Neural cell (in vitro differentiated cells): Measurements from ENCODE around the gene DIS3L. TPM values are rescaled to one million over a fixed set of nuclear protein-coding genes. Genes with fewer than 3 reads are reported as not detected.
A peak's percentile ranks its signal among the peaks of the same experiment; 100 is the strongest.

Experiments
- H2AFZ ChIP-seq: fragments of 200-600, 300-800 bp; sonication (generic), shearing (Covaris generic); 2 replicates; pipeline ENCODE4 v1.6.0; 2014; ENCODE audit warnings: low read depth, mild to moderate bottlenecking, antibody characterized with exemption, low read length, moderate library complexity
- H3F3A ChIP-seq: fragments of 200-600 bp; shearing (Covaris generic); 2 replicates; pipeline ENCODE4 v1.6.1; 2016; ENCODE audit warnings: mild to moderate bottlenecking, moderate library complexity, mixed read lengths, antibody characterized with exemption, low read length; ENCODE audit not compliant: insufficient read depth, poor library complexity, severe bottlenecking
- H3K27ac ChIP-seq: fragments of 200-600, 300-800 bp; sonication (generic), shearing (Covaris generic); 2 replicates; pipeline ENCODE4 v1.5.1; 2014; ENCODE audit warnings: mild to moderate bottlenecking, low read length, moderate library complexity
- H3K27me3 ChIP-seq: fragments of 300-800, 200-600 bp; sonication (generic), shearing (Covaris generic); 2 replicates; pipeline ENCODE4 v1.6.0; 2014; ENCODE audit warnings: mild to moderate bottlenecking, low read depth, low read length, moderate library complexity; ENCODE audit not compliant: insufficient read depth
- H3K36me3 ChIP-seq: fragments of 300-800, 200-600 bp; sonication (generic), shearing (Covaris generic); 2 replicates; pipeline ENCODE4 v1.5.1; 2014; ENCODE audit warnings: mild to moderate bottlenecking, antibody characterized with exemption, low read length, moderate library complexity; ENCODE audit not compliant: insufficient read depth
- H3K4me2 ChIP-seq: fragments of 300-800, 200-600 bp; sonication (generic), shearing (Covaris generic); 2 replicates; pipeline ENCODE4 v1.6.0; 2014; ENCODE audit warnings: mild to moderate bottlenecking, low read length
- H3K4me3 ChIP-seq: fragments of 300-800, 200-600 bp; sonication (generic), shearing (Covaris generic); 2 replicates; pipeline ENCODE4 v1.5.1; 2014; ENCODE audit warnings: mild to moderate bottlenecking, low read length, moderate library complexity
- H3K79me2 ChIP-seq: fragments of 200-600 bp; shearing (Covaris generic); replicated peaks from 2 replicates; pipeline ENCODE4 v1.6.0; 2014; ENCODE audit warnings: mild to moderate bottlenecking, low read length, moderate library complexity; ENCODE audit not compliant: insufficient read depth
- H3K9ac ChIP-seq: fragments of 300-800, 200-600 bp; sonication (generic), shearing (Covaris generic); 2 replicates; pipeline ENCODE4 v1.6.1; 2016; ENCODE audit warnings: mild to moderate bottlenecking, low read length, mixed read lengths
- H3K9me2 ChIP-seq: fragments of 200-600 bp; shearing (Covaris generic); 2 replicates; pipeline ENCODE4 v1.6.1; 2016; ENCODE audit warnings: mild to moderate bottlenecking, low read length, mixed read lengths; ENCODE audit not compliant: insufficient read depth
- H3K9me3 ChIP-seq: fragments of 200-600, 300-800 bp; sonication (generic), shearing (Covaris generic); 2 replicates; pipeline ENCODE4 v1.6.1; 2016; ENCODE audit warnings: mild to moderate bottlenecking, mixed run types, low read length, moderate library complexity, mixed read lengths
- H4K20me1 ChIP-seq: fragments of 200-600 bp; shearing (Covaris generic); 2 replicates; pipeline ENCODE4 v1.6.1; 2016; ENCODE audit warnings: mild to moderate bottlenecking, mixed run types; ENCODE audit not compliant: insufficient read depth
- EP300 ChIP-seq: fragments of 450-650 bp; conservative IDR thresholded peaks from 2 replicates; pipeline ENCODE4 v1.6.1; 2014; ENCODE audit warnings: antibody characterized with exemption, mild to moderate bottlenecking, moderate library complexity; ENCODE audit not compliant: poor library complexity, severe bottlenecking
- EZH2 ChIP-seq: fragments of 200-600, 300-800 bp; shearing (Covaris generic), sonication (generic); IDR thresholded peaks from 2 replicates; pipeline ENCODE4 v1.6.1; 2014; ENCODE audit warnings: antibody characterized with exemption, low read length, borderline replicate concordance, mild to moderate bottlenecking; ENCODE audit not compliant: insufficient read depth, poor library complexity, severe bottlenecking
- MXI1 ChIP-seq: fragments of 450-650 bp; conservative IDR thresholded peaks from 2 replicates; pipeline ENCODE4 v1.6.1; 2014; ENCODE audit warnings: antibody characterized with exemption, mild to moderate bottlenecking; ENCODE audit not compliant: poor library complexity, severe bottlenecking
- POLR2AphosphoS5 ChIP-seq: IDR thresholded peaks from 2 replicates; pipeline ENCODE4 v1.6.1; 2012
- RAD21 ChIP-seq: fragments of 450-650 bp; conservative IDR thresholded peaks from 2 replicates; pipeline ENCODE4 v1.6.1; 2014; ENCODE audit warnings: antibody characterized with exemption, mild to moderate bottlenecking, moderate library complexity
- SMC3 ChIP-seq: fragments of 450-650 bp; conservative IDR thresholded peaks from 2 replicates; pipeline ENCODE4 v1.6.1; 2014; ENCODE audit warnings: antibody characterized with exemption, mild to moderate bottlenecking, moderate library complexity; ENCODE audit not compliant: poor library complexity
- TAF1 ChIP-seq: IDR thresholded peaks from 2 replicates; pipeline ENCODE4 v1.6.1; 2012; ENCODE audit warnings: low read depth
- polyA plus RNA-seq: library from polyadenylated mRNA; depleted of rRNA; stranded (reverse); fragments of >200 nt; gene quantifications from 2 replicates; pipeline ENCODE4 v1.2.3, GENCODE V29; 2014
- TF ChIP-seq, protein P1 (sequence below): IDR thresholded peaks from 2 replicates; pipeline ENCODE4 v1.6.1; 2012; ENCODE audit warnings: borderline replicate concordance
- TF ChIP-seq, protein P2 (sequence below): fragments of 450-650 bp; IDR thresholded peaks from 2 replicates; pipeline ENCODE4 v1.5.1; 2014; ENCODE audit warnings: antibody characterized with exemption, mild to moderate bottlenecking, moderate library complexity; ENCODE audit not compliant: poor library complexity, severe bottlenecking

DIS3L gene
- polyA plus RNA-seq, 1 donor from 2014 or later = 9.9 TPM

DNA sequence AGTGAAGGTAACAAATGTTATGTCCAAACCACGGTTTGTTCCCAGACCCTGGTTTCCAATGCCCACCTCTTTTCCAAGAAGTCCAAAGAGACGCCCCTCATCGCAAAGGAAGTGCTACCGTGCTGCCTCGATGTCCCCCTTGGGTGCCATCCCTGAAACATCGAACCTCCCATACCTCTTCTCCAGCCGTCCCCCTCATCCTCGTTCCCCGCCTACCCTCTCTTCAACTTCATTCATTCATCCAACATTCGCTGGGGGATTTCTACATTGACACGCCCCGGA lies 62.6 kb downstream of the DIS3L start:
- Histone ChIP-seq H3K9me3 (no peaks in the 10 kb centered on the region), H3K27ac (no peak overlapping the region), H3K27me3 (no peaks in the 10 kb centered on the region), H3K36me3 (no peaks in the 10 kb centered on the region), H3F3A (no peaks in the 10 kb centered on the region), H3K9me2 (no peaks in the 10 kb centered on the region), H4K20me1 (no peaks in the 10 kb centered on the region), H3K79me2 (no peaks in the 10 kb centered on the region), H3K9ac (peak overlapping the region; percentile 42), H2AFZ (no peak overlapping the region), H3K4me2 (no peak overlapping the region), H3K4me3 (peak overlapping the region; percentile 62)
- TF ChIP-seq SMC3 (no peak), TAF1 (no peak), RAD21 (no peak), MXI1 (no peak), POLR2AphosphoS5 (no peak), EP300 (no peak), EZH2 (no peak)
- TF ChIP-seq, protein P1, sequence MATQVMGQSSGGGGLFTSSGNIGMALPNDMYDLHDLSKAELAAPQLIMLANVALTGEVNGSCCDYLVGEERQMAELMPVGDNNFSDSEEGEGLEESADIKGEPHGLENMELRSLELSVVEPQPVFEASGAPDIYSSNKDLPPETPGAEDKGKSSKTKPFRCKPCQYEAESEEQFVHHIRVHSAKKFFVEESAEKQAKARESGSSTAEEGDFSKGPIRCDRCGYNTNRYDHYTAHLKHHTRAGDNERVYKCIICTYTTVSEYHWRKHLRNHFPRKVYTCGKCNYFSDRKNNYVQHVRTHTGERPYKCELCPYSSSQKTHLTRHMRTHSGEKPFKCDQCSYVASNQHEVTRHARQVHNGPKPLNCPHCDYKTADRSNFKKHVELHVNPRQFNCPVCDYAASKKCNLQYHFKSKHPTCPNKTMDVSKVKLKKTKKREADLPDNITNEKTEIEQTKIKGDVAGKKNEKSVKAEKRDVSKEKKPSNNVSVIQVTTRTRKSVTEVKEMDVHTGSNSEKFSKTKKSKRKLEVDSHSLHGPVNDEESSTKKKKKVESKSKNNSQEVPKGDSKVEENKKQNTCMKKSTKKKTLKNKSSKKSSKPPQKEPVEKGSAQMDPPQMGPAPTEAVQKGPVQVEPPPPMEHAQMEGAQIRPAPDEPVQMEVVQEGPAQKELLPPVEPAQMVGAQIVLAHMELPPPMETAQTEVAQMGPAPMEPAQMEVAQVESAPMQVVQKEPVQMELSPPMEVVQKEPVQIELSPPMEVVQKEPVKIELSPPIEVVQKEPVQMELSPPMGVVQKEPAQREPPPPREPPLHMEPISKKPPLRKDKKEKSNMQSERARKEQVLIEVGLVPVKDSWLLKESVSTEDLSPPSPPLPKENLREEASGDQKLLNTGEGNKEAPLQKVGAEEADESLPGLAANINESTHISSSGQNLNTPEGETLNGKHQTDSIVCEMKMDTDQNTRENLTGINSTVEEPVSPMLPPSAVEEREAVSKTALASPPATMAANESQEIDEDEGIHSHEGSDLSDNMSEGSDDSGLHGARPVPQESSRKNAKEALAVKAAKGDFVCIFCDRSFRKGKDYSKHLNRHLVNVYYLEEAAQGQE = no peak
- TF ChIP-seq, protein P2, sequence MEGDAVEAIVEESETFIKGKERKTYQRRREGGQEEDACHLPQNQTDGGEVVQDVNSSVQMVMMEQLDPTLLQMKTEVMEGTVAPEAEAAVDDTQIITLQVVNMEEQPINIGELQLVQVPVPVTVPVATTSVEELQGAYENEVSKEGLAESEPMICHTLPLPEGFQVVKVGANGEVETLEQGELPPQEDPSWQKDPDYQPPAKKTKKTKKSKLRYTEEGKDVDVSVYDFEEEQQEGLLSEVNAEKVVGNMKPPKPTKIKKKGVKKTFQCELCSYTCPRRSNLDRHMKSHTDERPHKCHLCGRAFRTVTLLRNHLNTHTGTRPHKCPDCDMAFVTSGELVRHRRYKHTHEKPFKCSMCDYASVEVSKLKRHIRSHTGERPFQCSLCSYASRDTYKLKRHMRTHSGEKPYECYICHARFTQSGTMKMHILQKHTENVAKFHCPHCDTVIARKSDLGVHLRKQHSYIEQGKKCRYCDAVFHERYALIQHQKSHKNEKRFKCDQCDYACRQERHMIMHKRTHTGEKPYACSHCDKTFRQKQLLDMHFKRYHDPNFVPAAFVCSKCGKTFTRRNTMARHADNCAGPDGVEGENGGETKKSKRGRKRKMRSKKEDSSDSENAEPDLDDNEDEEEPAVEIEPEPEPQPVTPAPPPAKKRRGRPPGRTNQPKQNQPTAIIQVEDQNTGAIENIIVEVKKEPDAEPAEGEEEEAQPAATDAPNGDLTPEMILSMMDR = no peak

DNA sequence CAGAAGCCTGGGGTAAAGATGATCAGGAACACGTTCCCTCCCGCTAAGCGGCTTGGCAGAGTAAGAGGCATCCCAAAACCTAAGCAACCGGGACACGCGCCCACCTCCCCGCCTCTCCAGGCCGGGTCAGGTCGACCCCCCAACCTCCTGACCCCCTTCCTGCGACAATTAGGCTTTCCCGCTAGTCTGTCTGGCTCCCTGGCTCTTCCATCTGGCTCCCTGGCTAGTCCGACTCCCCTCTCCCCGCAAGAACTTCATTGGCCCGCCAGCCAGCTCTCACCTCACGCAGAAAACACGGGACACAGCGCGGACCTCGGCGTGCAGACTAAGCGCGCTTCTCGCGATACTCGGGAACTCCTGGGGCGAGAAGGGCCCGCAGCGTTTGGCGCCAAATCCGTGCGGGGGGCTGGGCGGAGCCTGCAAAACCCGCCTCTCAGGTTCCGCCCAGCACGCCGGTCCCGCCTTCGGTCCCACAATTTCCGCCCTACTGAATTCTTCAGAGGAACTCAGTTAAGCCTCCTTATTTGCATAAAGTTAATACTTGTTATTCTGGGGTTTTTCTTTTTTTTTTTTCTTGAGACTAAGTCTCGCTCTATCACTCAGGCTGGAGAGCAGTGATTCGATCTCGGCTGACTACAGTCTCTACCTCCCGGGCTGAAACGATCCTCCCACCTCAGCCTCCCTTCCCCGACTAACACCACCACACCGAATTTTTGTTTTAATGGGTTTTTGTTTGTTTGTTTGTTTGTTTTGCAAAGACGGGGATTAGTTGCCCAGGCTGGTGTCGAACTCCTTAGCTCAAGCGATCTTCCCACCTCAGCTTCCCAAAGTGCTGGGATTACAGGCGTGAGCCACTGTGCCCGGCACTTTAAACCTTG lies 63.2 kb downstream of the DIS3L start, which contains the start of gene TIPIN:
Gene TIPIN (minus strand): TSS at position 327 of the 878 bp plus-strand sequence. CDS start 3,738 bp downstream, outside the sequence.
- H3K4me3 ChIP-seq = peak within 1 kb of the TSS; percentile 62
- no peak within 1 kb of the TSS for H2AFZ ChIP-seq
- TF ChIP-seq TAF1 = no peak
- TF ChIP-seq, protein P2 = no peak
- no peak for TF ChIP-seq MXI1
- TF ChIP-seq POLR2AphosphoS5 = no peak
- TF ChIP-seq EZH2 = no peak
- TF ChIP-seq, protein P1 = no peak
- TF ChIP-seq RAD21 = no peak
- TF ChIP-seq SMC3 = no peak
- TF ChIP-seq EP300 = no peak
- peak within 1 kb of the TSS; percentile 42 for H3K9ac ChIP-seq
- no peaks in the 10 kb centered on the region for H3F3A ChIP-seq
- H3K9me3 ChIP-seq = no peaks in the 10 kb centered on the region
- H3K79me2 ChIP-seq = no peaks in the 10 kb centered on the region
- no peaks in the 10 kb centered on the region for H3K9me2 ChIP-seq
- H3K4me2 ChIP-seq = no peak within 1 kb of the TSS
- no peaks in the 10 kb centered on the region for H4K20me1 ChIP-seq
- H3K27me3 ChIP-seq = no peaks in the 10 kb centered on the region
- H3K27ac ChIP-seq = no peak within 1 kb of the TSS
- no peaks in the 10 kb centered on the region for H3K36me3 ChIP-seq
